ENCODE results near the gene CATSPER3. TPM values are rescaled to one million over a fixed set of nuclear protein-coding genes. Genes with fewer than 3 reads are reported as not detected.

The CATSPER3 gene
- total RNA-seq, 1 experiment from 2014 or later, result 0.37 TPM

DNA sequence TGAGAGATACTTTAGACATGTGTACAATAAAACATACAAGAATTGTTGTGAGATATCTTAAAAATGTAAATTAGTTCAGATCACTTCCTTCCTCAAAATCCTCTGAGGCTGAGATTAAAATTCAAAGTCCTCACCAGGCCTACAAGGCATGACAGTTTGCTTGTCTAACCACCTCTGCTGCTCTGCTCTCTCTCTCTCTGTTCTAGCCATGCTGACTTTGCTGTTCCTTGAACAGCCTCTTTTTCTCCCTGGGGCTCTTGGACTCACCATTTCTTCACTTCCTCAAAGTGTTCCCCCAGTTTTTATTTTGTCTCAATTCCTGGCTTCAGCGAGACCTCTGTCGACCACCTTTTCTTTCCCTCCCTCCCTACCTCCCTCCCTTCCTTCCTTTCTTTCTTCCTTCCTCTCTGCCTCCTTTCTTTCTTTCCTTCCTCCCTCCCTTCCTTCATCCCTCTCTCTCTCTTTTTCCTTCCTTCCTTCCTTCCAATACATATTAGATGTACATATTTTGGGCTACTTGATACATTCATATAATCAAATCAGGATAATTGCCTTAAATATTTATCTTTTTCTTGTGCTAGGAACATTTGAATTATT lies 27.0 kb downstream of the CATSPER3 start:
- Mint-ChIP-seq H3K27ac (no peak overlapping the region), H3K36me3 (0 out of 2 replicates have a peak, but pooled peaks cover 8% of the 10 kb centered on the region), H3K4me1 (peaks cover 19% of the 10 kb centered on the region), H3K4me3 (no peak overlapping the region), H3K27me3 (ENCODE audit: low read depth) (peaks cover 2% of the 10 kb centered on the region; the same call in 1 of the 2 replicates), H3K9me3 (peaks cover 11% of the 10 kb centered on the region)
- ChIA-PET POLR2A (no interaction called here), CTCF (no interaction called here)
- no peak for TF ChIP-seq RELA (CRISPR knock-in tag; IDR thresholded peaks at IDR 0.05; ENCODE audit: borderline replicate concordance)
- TF ChIP-seq, protein P1, sequence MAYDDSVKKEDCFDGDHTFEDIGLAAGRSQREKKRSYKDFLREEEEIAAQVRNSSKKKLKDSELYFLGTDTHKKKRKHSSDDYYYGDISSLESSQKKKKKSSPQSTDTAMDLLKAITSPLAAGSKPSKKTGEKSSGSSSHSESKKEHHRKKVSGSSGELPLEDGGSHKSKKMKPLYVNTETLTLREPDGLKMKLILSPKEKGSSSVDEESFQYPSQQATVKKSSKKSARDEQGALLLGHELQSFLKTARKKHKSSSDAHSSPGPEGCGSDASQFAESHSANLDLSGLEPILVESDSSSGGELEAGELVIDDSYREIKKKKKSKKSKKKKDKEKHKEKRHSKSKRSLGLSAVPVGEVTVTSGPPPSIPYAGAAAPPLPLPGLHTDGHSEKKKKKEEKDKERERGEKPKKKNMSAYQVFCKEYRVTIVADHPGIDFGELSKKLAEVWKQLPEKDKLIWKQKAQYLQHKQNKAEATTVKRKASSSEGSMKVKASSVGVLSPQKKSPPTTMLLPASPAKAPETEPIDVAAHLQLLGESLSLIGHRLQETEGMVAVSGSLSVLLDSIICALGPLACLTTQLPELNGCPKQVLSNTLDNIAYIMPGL (CRISPR knock-in tag; IDR thresholded peaks at IDR 0.05), result no peak
- TF ChIP-seq, protein P2, sequence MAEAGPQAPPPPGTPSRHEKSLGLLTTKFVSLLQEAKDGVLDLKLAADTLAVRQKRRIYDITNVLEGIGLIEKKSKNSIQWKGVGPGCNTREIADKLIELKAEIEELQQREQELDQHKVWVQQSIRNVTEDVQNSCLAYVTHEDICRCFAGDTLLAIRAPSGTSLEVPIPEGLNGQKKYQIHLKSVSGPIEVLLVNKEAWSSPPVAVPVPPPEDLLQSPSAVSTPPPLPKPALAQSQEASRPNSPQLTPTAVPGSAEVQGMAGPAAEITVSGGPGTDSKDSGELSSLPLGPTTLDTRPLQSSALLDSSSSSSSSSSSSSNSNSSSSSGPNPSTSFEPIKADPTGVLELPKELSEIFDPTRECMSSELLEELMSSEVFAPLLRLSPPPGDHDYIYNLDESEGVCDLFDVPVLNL (CRISPR knock-in tag; IDR thresholded peaks at IDR 0.05; ENCODE audit: borderline replicate concordance, low read depth), result no peak
- no peak for TF ChIP-seq RORB (CRISPR knock-in tag; IDR thresholded peaks at IDR 0.05)
- no peak for TF ChIP-seq FOXK1 (CRISPR knock-in tag; IDR thresholded peaks at IDR 0.05)
- no peak for TF ChIP-seq CBFB (CRISPR knock-in tag; IDR thresholded peaks at IDR 0.05; ENCODE audit: low read depth)
- TF ChIP-seq, protein P3, sequence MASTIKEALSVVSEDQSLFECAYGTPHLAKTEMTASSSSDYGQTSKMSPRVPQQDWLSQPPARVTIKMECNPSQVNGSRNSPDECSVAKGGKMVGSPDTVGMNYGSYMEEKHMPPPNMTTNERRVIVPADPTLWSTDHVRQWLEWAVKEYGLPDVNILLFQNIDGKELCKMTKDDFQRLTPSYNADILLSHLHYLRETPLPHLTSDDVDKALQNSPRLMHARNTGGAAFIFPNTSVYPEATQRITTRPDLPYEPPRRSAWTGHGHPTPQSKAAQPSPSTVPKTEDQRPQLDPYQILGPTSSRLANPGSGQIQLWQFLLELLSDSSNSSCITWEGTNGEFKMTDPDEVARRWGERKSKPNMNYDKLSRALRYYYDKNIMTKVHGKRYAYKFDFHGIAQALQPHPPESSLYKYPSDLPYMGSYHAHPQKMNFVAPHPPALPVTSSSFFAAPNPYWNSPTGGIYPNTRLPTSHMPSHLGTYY (CRISPR knock-in tag; IDR thresholded peaks at IDR 0.05), result no peak
- TF ChIP-seq, protein P4, sequence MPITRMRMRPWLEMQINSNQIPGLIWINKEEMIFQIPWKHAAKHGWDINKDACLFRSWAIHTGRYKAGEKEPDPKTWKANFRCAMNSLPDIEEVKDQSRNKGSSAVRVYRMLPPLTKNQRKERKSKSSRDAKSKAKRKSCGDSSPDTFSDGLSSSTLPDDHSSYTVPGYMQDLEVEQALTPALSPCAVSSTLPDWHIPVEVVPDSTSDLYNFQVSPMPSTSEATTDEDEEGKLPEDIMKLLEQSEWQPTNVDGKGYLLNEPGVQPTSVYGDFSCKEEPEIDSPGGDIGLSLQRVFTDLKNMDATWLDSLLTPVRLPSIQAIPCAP (CRISPR knock-in tag; IDR thresholded peaks at IDR 0.05), result no peak
- TF ChIP-seq, protein P5, sequence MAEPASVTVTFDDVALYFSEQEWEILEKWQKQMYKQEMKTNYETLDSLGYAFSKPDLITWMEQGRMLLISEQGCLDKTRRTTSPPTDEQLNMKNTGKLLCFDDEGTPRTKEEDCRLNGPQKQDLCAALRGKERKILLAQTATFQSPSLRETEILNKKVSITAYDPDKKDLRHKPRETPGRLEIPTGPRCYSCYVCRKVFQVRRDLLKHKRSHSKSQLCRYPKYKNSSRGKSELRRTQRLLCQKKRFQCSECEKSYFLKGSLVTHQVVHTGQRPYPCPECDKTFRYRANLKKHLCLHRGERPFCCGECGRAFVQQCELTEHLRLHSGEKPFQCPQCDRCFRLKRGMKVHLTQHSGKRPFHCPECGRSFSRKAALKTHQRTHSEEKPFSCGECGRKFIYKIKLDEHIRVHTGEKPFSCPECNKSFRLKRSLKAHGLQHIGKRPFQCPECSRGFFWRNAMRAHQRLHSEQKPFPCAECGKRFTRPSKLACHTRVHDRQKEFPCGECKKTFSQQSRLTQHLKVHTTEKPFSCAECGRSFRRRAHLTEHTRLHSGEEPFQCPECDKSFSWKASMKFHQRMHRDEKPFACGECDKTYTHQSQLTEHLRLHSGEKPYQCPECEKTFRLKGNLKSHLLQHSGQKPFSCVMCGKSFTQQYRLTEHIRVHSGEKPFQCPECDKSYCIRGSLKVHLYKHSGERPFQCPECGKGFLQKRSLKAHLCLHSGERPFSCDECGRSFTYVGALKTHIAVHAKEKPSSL (CRISPR knock-in tag; conservative IDR thresholded peaks at IDR 0.05), result no peak
- TF ChIP-seq, protein P6, sequence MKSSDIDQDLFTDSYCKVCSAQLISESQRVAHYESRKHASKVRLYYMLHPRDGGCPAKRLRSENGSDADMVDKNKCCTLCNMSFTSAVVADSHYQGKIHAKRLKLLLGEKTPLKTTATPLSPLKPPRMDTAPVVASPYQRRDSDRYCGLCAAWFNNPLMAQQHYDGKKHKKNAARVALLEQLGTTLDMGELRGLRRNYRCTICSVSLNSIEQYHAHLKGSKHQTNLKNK (CRISPR knock-in tag; IDR thresholded peaks at IDR 0.05), result no peak
- no peak for ATAC-seq
- no peak for DNase-seq (ENCODE audit: low spot score)

DNA sequence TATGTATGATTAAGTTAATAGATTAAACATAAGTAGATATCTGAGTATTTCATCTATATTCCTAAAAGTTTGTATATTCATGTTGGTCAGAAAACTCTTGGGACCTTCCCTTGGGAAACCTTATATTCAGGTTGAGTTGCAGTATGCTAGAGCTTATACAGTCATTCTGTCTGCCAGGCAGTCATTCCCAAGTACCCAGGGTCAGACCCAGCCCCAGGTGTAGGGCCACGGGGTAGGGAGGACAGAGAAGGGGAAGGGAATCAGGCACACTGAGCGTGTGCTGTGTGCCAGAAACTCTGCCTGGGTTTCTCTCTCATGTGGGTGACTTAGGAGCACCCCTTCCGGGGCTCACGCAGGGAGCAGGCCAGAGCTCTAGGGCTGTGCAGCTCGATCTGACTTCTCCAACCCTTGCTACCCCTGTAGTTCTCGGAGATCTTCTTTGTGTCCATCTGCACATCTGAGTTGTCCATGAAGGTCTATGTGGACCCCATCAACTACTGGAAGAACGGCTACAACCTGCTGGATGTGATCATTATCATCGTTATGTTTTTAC lies 28.2 kb downstream of the CATSPER3 start:
- 0 out of 2 replicates have a peak, but pooled peaks cover 6% of the 10 kb centered on the region for H3K36me3 Mint-ChIP-seq
- CTCF ChIA-PET, result interaction anchor here (0.8 to 1.2 kb wide), 3 partner anchors 10 to 195 kb away, joined by 3 to 6 read pairs (median 3); no protein-coding TSS in a partner anchor
- no peak overlapping the region for H3K27ac Mint-ChIP-seq
- peaks cover 9% of the 10 kb centered on the region for H3K9me3 Mint-ChIP-seq
- H3K4me1 Mint-ChIP-seq, result peaks cover 6% of the 10 kb centered on the region
- DNase-seq (ENCODE audit: low spot score) (no peak), ATAC-seq (no peak)
- peaks cover 6% of the 10 kb centered on the region; the same call in 1 of the 2 replicates for H3K27me3 Mint-ChIP-seq (ENCODE audit: low read depth)
- H3K4me3 Mint-ChIP-seq, result no peak overlapping the region
- POLR2A ChIA-PET, result no interaction called here
- TF ChIP-seq, protein P7, sequence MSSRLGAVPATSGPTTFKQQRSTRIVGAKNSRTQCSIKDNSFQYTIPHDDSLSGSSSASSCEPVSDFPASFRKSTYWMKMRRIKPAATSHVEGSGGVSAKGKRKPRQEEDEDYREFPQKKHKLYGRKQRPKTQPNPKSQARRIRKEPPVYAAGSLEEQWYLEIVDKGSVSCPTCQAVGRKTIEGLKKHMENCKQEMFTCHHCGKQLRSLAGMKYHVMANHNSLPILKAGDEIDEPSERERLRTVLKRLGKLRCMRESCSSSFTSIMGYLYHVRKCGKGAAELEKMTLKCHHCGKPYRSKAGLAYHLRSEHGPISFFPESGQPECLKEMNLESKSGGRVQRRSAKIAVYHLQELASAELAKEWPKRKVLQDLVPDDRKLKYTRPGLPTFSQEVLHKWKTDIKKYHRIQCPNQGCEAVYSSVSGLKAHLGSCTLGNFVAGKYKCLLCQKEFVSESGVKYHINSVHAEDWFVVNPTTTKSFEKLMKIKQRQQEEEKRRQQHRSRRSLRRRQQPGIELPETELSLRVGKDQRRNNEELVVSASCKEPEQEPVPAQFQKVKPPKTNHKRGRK (CRISPR knock-in tag; IDR thresholded peaks at IDR 0.05; ENCODE audit: borderline replicate concordance), result no peak
- TF ChIP-seq, protein P8, sequence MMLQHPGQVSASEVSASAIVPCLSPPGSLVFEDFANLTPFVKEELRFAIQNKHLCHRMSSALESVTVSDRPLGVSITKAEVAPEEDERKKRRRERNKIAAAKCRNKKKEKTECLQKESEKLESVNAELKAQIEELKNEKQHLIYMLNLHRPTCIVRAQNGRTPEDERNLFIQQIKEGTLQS (CRISPR knock-in tag; conservative IDR thresholded peaks at IDR 0.05), result no peak
- TF ChIP-seq, protein P9, sequence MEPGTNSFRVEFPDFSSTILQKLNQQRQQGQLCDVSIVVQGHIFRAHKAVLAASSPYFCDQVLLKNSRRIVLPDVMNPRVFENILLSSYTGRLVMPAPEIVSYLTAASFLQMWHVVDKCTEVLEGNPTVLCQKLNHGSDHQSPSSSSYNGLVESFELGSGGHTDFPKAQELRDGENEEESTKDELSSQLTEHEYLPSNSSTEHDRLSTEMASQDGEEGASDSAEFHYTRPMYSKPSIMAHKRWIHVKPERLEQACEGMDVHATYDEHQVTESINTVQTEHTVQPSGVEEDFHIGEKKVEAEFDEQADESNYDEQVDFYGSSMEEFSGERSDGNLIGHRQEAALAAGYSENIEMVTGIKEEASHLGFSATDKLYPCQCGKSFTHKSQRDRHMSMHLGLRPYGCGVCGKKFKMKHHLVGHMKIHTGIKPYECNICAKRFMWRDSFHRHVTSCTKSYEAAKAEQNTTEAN (CRISPR knock-in tag; IDR thresholded peaks at IDR 0.05), result no peak
- TF ChIP-seq EMX1 (CRISPR knock-in tag; IDR thresholded peaks at IDR 0.05), result no peak
- TF ChIP-seq ELF4 (CRISPR knock-in tag; IDR thresholded peaks at IDR 0.05; ENCODE audit: low read depth), result no peak
- TF ChIP-seq, protein P10, sequence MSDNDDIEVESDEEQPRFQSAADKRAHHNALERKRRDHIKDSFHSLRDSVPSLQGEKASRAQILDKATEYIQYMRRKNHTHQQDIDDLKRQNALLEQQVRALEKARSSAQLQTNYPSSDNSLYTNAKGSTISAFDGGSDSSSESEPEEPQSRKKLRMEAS (CRISPR knock-in tag; IDR thresholded peaks at IDR 0.05), result no peak
- TF ChIP-seq, protein P11, sequence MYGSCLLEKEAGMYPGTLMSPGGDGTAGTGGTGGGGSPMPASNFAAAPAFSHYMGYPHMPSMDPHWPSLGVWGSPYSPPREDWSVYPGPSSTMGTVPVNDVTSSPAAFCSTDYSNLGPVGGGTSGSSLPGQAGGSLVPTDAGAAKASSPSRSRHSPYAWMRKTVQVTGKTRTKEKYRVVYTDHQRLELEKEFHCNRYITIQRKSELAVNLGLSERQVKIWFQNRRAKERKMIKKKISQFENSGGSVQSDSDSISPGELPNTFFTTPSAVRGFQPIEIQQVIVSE (CRISPR knock-in tag; IDR thresholded peaks at IDR 0.05; ENCODE audit: borderline replicate concordance), result no peak
- TF ChIP-seq NR2C2 (CRISPR knock-in tag; IDR thresholded peaks at IDR 0.05), result no peak
- TF ChIP-seq NFYB (CRISPR knock-in tag; conservative IDR thresholded peaks at IDR 0.05; ENCODE audit: low read depth), result no peak
- no peak for TF ChIP-seq CBFB (CRISPR knock-in tag; IDR thresholded peaks at IDR 0.05; ENCODE audit: low read depth)
- TF ChIP-seq ATF1 (CRISPR knock-in tag; IDR thresholded peaks at IDR 0.05), result no peak

All from WTC11 (cell line).